TTC549 (cell line): ENCODE results near the gene DHRS1.

Experiments
- FAIRE-seq: peaks from 2 replicates; lab custom pipeline; 2012; peaks lifted over from hg19 to GRCh38; lab: Jason Lieb, UNC

Gene DHRS1

GRCh38 chr14:24308342-24309124 is 9.0 kb upstream of the DHRS1 start:
- no peak for FAIRE-seq

- FAIRE-seq, result no peak
These were observed 8.2 kb upstream of the DHRS1 start, which contains the start of gene CIDEB for GRCh38 chr14:24307575-24308341. Gene CIDEB (minus strand): TSS chr14:24307977. CDS start chr14:24307858, 119 bp downstream.

- FAIRE-seq, result no peak
These were observed 7.6 kb upstream of the DHRS1 start for GRCh38 chr14:24307156-24307574.

GRCh38 chr14:24304019-24304387 is 4.4 kb upstream of the DHRS1 start:
- no peak for FAIRE-seq

GRCh38 chr14:24300326-24300980 is 873 bp upstream of the DHRS1 start:
- FAIRE-seq, result no peak

GRCh38 chr14:24298892-24299254 is 707 bp downstream of the DHRS1 start:
- FAIRE-seq, result no peak

GRCh38 chr14:24297190-24297964 is 2.2 kb downstream of the DHRS1 start:
- no peak for FAIRE-seq

- FAIRE-seq, result no peak
These were observed 3.0 kb downstream of the DHRS1 start for GRCh38 chr14:24296341-24297157.

GRCh38 chr14:24293525-24293924 is 6.1 kb downstream of the DHRS1 start:
- FAIRE-seq, result no peak

GRCh38 chr14:24292118-24292807 is 7.3 kb downstream of the DHRS1 start:
- FAIRE-seq, result no peak

- FAIRE-seq, result no peak
These were observed 8.0 kb downstream of the DHRS1 start for GRCh38 chr14:24291446-24292117.

GRCh38 chr14:24290746-24291145 is 8.8 kb downstream of the DHRS1 start:
- no peak for FAIRE-seq

GRCh38 chr14:24289649-24290280 is 9.8 kb downstream of the DHRS1 start:
- FAIRE-seq, result no peak

- no peak for FAIRE-seq
These were observed 12.6 kb downstream of the DHRS1 start for GRCh38 chr14:24286996-24287395.

GRCh38 chr14:24285351-24285750 is 14.2 kb downstream of the DHRS1 start:
- no peak for FAIRE-seq

- FAIRE-seq, result no peak
These were observed 15.0 kb downstream of the DHRS1 start for GRCh38 chr14:24284501-24285035.

GRCh38 chr14:24283796-24284460 is 15.7 kb downstream of the DHRS1 start:
- no peak for FAIRE-seq

- FAIRE-seq, result no peak
These were observed 16.8 kb downstream of the DHRS1 start for GRCh38 chr14:24282736-24283135.

GRCh38 chr14:24281636-24282035 is 17.9 kb downstream of the DHRS1 start:
- FAIRE-seq, result no peak
